MM.1S (cell line): ENCODE measurements around the gene ZMIZ1.

ENCODE experiments used
- EZH2phosphoT487 ChIP-seq: fragments of 300-600 bp; sonication (generic); IDR thresholded peaks from 2 replicates; pipeline ENCODE4 v1.6.1; 2018; ENCODE audit warnings: antibody characterized with exemption, low read length
- TF ChIP-seq, protein P1 (sequence below): fragments of 300-600 bp; sonication (generic); IDR thresholded peaks from 2 replicates; pipeline ENCODE4 v1.5.1; 2016; ENCODE audit warnings: antibody characterized with exemption, low read length, mixed read lengths

DNA sequence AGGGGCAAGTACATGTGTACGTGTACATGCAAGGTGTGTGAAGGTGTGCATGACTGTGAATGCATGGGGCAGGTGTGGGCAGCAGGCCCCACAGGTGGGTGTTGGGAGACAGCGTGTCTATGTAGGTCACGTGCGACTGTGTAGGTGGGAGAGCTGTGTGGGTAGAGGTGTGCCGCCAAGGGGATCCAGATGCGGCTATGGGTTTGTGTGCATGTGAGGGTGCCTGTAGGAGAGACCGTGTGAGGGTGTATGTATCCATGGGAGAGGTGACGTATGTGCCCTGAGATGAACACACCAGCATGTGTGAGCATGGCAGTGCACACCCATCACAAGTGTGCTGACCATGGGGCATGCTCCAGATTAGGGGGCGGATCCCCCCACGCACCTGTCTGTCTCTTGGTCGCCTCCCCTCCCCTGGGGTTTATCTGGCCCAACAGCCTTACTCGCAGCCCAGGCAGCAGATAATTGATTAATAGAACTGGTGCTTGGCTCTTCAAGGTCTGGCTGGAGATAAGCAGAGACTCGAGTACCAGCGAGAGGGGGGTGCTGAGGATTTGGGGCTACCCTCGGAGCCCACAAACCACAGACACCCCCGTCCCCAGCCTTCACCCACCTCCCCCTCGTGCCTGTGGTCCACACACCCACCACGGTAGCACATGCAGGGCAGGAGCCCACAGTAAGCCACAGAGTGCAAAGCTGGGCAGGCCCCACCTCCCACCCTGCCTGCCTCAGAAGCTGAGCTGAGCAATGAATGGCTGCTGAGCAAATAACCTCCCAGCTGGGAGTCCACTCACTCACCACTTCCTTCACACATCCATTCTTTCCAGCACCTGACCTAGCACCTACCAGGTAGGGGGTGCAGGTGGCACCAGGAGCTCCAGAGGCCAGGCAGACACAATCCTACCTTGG lies 41.4 kb upstream of the ZMIZ1 start:
- TF ChIP-seq, protein P1, sequence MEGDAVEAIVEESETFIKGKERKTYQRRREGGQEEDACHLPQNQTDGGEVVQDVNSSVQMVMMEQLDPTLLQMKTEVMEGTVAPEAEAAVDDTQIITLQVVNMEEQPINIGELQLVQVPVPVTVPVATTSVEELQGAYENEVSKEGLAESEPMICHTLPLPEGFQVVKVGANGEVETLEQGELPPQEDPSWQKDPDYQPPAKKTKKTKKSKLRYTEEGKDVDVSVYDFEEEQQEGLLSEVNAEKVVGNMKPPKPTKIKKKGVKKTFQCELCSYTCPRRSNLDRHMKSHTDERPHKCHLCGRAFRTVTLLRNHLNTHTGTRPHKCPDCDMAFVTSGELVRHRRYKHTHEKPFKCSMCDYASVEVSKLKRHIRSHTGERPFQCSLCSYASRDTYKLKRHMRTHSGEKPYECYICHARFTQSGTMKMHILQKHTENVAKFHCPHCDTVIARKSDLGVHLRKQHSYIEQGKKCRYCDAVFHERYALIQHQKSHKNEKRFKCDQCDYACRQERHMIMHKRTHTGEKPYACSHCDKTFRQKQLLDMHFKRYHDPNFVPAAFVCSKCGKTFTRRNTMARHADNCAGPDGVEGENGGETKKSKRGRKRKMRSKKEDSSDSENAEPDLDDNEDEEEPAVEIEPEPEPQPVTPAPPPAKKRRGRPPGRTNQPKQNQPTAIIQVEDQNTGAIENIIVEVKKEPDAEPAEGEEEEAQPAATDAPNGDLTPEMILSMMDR: no peak
- TF ChIP-seq EZH2phosphoT487: no peak
